GM12872 (cell line): ENCODE results near the gene CDC25C.

Experiments used
- TF ChIP-seq, protein P1 (sequence below): IDR thresholded peaks from 3 replicates; pipeline ENCODE4 v1.5.1; 2011; ENCODE audit warnings: low read depth, mild to moderate bottlenecking, low read length, moderate library complexity; ENCODE audit not compliant: insufficient read depth

The CDC25C gene

DNA sequence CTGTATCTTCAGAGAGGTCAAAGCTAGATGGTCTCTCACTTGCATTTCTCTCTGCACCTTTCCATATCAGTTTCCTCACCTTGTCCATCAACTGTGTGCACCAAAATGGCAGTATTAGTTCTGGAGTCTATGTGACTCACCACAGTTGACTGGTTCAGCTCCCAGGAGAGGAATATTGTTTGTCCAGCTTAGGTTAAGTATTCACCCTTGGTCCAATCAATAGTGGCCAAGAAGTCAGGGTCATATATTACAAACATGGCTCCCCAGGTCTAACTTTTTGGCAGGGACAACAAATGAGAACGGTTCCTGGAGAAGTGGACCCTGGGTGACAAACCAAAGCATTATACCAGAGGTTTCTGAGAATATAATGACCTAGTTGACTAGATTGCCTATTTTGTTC lies 93.6 kb downstream of the CDC25C start:
- TF ChIP-seq, protein P1, sequence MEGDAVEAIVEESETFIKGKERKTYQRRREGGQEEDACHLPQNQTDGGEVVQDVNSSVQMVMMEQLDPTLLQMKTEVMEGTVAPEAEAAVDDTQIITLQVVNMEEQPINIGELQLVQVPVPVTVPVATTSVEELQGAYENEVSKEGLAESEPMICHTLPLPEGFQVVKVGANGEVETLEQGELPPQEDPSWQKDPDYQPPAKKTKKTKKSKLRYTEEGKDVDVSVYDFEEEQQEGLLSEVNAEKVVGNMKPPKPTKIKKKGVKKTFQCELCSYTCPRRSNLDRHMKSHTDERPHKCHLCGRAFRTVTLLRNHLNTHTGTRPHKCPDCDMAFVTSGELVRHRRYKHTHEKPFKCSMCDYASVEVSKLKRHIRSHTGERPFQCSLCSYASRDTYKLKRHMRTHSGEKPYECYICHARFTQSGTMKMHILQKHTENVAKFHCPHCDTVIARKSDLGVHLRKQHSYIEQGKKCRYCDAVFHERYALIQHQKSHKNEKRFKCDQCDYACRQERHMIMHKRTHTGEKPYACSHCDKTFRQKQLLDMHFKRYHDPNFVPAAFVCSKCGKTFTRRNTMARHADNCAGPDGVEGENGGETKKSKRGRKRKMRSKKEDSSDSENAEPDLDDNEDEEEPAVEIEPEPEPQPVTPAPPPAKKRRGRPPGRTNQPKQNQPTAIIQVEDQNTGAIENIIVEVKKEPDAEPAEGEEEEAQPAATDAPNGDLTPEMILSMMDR, result no peak
